Fibroblast of mammary gland (primary cell): Measurements from ENCODE around the gene YEATS4.

Source experiments
- DNase-seq: peaks from one replicate; pipeline ENCODE4 v3.0.0-alpha.2; 2010; ENCODE audit warnings: low read depth
- H3K4me3 ChIP-seq: 2 replicates; pipeline ENCODE4 v1.5.1; 2011; ENCODE audit warnings: low read depth, mild to moderate bottlenecking, low read length, moderate library complexity; ENCODE audit not compliant: control insufficient read depth
- CTCF ChIP-seq: conservative IDR thresholded peaks from 2 replicates; pipeline ENCODE4 v1.5.1; 2011; ENCODE audit warnings: low read depth, low read length, inconsistent platforms; ENCODE audit not compliant: control insufficient read depth, insufficient read depth

YEATS4 gene

GRCh38 chr12:69328426-69328825 is 31.1 kb upstream of the YEATS4 start:
- TF ChIP-seq CTCF, result no peak
- no peak overlapping the region for H3K4me3 ChIP-seq
- DNase-seq, result no peak

- TF ChIP-seq CTCF, result no peak
- DNase-seq, result no peak
- H3K4me3 ChIP-seq, result no peak overlapping the region
These were observed 29.7 kb upstream of the YEATS4 start for GRCh38 chr12:69329669-69330428.

GRCh38 chr12:69330475-69331473 is 28.8 kb upstream of the YEATS4 start:
- DNase-seq, result no peak
- TF ChIP-seq CTCF, result no peak
- H3K4me3 ChIP-seq, result peak overlapping the region; percentile 13

GRCh38 chr12:69331519-69331908 is 28.0 kb upstream of the YEATS4 start:
- no peak overlapping the region for H3K4me3 ChIP-seq
- DNase-seq, result no peak
- TF ChIP-seq CTCF, result no peak

GRCh38 chr12:69331909-69332684 is 27.4 kb upstream of the YEATS4 start:
- no peak overlapping the region for H3K4me3 ChIP-seq
- DNase-seq, result no peak
- TF ChIP-seq CTCF, result no peak

GRCh38 chr12:69332815-69333358 is 26.7 kb upstream of the YEATS4 start:
- no peak for DNase-seq
- no peak for TF ChIP-seq CTCF
- H3K4me3 ChIP-seq, result no peak overlapping the region
